SK-N-SH treated with all-trans-retinoic acid at 6 μM for 48 hours (cell line): Measurements from ENCODE around the gene MT1G.
A peak's percentile ranks its signal among the peaks of the same experiment; 100 is the strongest.

Source experiments
- ATAC-seq: fragments of 200-7000 bp; cut with Tn5 transposase; 3 replicates; pipeline ENCODE4 v1.9.1; 2020; ENCODE audit warnings: mild to moderate bottlenecking, moderate library complexity
- ARNTL ChIP-seq: fragments of 450-650 bp; formaldehyde crosslinking; IDR thresholded peaks from 2 replicates; pipeline ENCODE4 v1.5.0; 2020; ENCODE audit warnings: low read depth, mild to moderate bottlenecking, moderate library complexity, borderline replicate concordance
- CSDC2 ChIP-seq: fragments of 250-450 bp; sonication (Bioruptor Pico); IDR thresholded peaks from 2 replicates; pipeline ENCODE4 v1.5.0; 2020; ENCODE audit warnings: mild to moderate bottlenecking, moderate library complexity
- CSRNP3 ChIP-seq: fragments of 250-450 bp; sonication (Bioruptor Pico); IDR thresholded peaks from 2 replicates; pipeline ENCODE4 v1.5.1; 2021; ENCODE audit warnings: mild to moderate bottlenecking, moderate library complexity
- ESRRG ChIP-seq: fragments of 250-450 bp; sonication (Bioruptor Pico); IDR thresholded peaks from 2 replicates; pipeline ENCODE4 v1.6.1; 2021; ENCODE audit warnings: mild to moderate bottlenecking
- GLIS3 ChIP-seq: fragments of 250-450 bp; sonication (Bioruptor Pico); IDR thresholded peaks from 2 replicates; pipeline ENCODE4 v1.5.0; 2020; ENCODE audit warnings: mild to moderate bottlenecking, moderate library complexity
- OSR1 ChIP-seq: fragments of 250-450 bp; sonication (Bioruptor Pico); IDR thresholded peaks from 2 replicates; pipeline ENCODE4 v1.8.0; 2022; ENCODE audit warnings: moderate library complexity, mild to moderate bottlenecking, inconsistent platforms
- PATZ1 ChIP-seq: fragments of 250-450 bp; sonication (Bioruptor Pico); IDR thresholded peaks from 2 replicates; pipeline ENCODE4 v1.8.0; 2020; ENCODE audit warnings: mild to moderate bottlenecking, moderate library complexity, borderline replicate concordance
- POU6F1 ChIP-seq: fragments of 250-450 bp; sonication (Bioruptor Pico); IDR thresholded peaks from 2 replicates; pipeline ENCODE4 v1.8.0; 2021; ENCODE audit warnings: low read depth, mild to moderate bottlenecking, moderate library complexity, borderline replicate concordance
- PPARA ChIP-seq: fragments of 250-450 bp; sonication (Bioruptor Pico); IDR thresholded peaks from 2 replicates; pipeline ENCODE4 v1.5.0; 2020; ENCODE audit warnings: mild to moderate bottlenecking, borderline replicate concordance
- RARB ChIP-seq: fragments of 250-450 bp; sonication (Bioruptor Pico); IDR thresholded peaks from 2 replicates; pipeline ENCODE4 v1.8.0; 2021; ENCODE audit warnings: mild to moderate bottlenecking, moderate library complexity
- SNAI2 ChIP-seq: fragments of 250-450 bp; sonication (Bioruptor Pico); IDR thresholded peaks from 2 replicates; pipeline ENCODE4 v1.5.0; 2020; ENCODE audit warnings: mild to moderate bottlenecking, moderate library complexity
- TCF4 ChIP-seq: fragments of 250-450 bp; sonication (Bioruptor Pico); IDR thresholded peaks from 2 replicates; pipeline ENCODE4 v1.8.0; 2021; ENCODE audit warnings: mild to moderate bottlenecking, moderate library complexity, borderline replicate concordance
- TOX ChIP-seq: fragments of 250-450 bp; sonication (Bioruptor Pico); IDR thresholded peaks from 2 replicates; pipeline ENCODE4 v1.8.0; 2021; ENCODE audit warnings: mild to moderate bottlenecking, moderate library complexity, borderline replicate concordance
- ZFP3 ChIP-seq: fragments of 250-450 bp; sonication (Bioruptor Pico); IDR thresholded peaks from 2 replicates; pipeline ENCODE4 v1.5.0; 2020; ENCODE audit warnings: mild to moderate bottlenecking, moderate library complexity
- ZFP30 ChIP-seq: fragments of 450-650 bp; formaldehyde crosslinking; IDR thresholded peaks from 2 replicates; pipeline ENCODE4 v1.5.0; 2022; ENCODE audit warnings: mild to moderate bottlenecking, moderate library complexity
- ZNF565 ChIP-seq: fragments of 450-650 bp; formaldehyde crosslinking; conservative IDR thresholded peaks from 2 replicates; pipeline ENCODE4 v1.5.0; 2020; ENCODE audit warnings: low read depth, mild to moderate bottlenecking, moderate library complexity
- ZNF70 ChIP-seq: fragments of 450-650 bp; formaldehyde crosslinking; IDR thresholded peaks from 2 replicates; pipeline ENCODE4 v1.5.0; 2020; ENCODE audit warnings: mild to moderate bottlenecking, moderate library complexity
- ZNF8 ChIP-seq: fragments of 450-650 bp; formaldehyde crosslinking; IDR thresholded peaks from 2 replicates; pipeline ENCODE4 v1.5.0; 2020; ENCODE audit warnings: mild to moderate bottlenecking, moderate library complexity
- TF ChIP-seq, protein P1 (sequence below): fragments of 250-450 bp; sonication (Bioruptor Pico); IDR thresholded peaks from 2 replicates; pipeline ENCODE4 v1.5.0; 2020; ENCODE audit warnings: mild to moderate bottlenecking, moderate library complexity
- TF ChIP-seq, protein P2 (sequence below): fragments of 250-450 bp; sonication (Bioruptor Pico); IDR thresholded peaks from 2 replicates; pipeline ENCODE4 v1.5.1; 2020; ENCODE audit warnings: low read depth, mild to moderate bottlenecking, moderate library complexity

MT1G gene

GRCh38 chr16:56681939-56682702 lies 14.3 kb upstream of the MT1G start, which contains the start of gene MT1X:
MT1X (plus strand) TSS chr16:56682470; CDS start chr16:56682541, 71 bp downstream.
- TF ChIP-seq POU6F1 (no peak), SNAI2 (CRISPR knock-in tag) (no peak), ESRRG (CRISPR knock-in tag) (no peak), ZFP30 (CRISPR knock-in tag) (no peak), RARB (no peak), GLIS3 (CRISPR knock-in tag) (no peak), ZNF565 (CRISPR knock-in tag) (no peak), ZFP3 (no peak; the same call in 1 of the 2 replicates), CSRNP3 (CRISPR knock-in tag) (no peak), PATZ1 (CRISPR knock-in tag) (no peak), ZNF8 (no peak)
- TF ChIP-seq, protein P1, sequence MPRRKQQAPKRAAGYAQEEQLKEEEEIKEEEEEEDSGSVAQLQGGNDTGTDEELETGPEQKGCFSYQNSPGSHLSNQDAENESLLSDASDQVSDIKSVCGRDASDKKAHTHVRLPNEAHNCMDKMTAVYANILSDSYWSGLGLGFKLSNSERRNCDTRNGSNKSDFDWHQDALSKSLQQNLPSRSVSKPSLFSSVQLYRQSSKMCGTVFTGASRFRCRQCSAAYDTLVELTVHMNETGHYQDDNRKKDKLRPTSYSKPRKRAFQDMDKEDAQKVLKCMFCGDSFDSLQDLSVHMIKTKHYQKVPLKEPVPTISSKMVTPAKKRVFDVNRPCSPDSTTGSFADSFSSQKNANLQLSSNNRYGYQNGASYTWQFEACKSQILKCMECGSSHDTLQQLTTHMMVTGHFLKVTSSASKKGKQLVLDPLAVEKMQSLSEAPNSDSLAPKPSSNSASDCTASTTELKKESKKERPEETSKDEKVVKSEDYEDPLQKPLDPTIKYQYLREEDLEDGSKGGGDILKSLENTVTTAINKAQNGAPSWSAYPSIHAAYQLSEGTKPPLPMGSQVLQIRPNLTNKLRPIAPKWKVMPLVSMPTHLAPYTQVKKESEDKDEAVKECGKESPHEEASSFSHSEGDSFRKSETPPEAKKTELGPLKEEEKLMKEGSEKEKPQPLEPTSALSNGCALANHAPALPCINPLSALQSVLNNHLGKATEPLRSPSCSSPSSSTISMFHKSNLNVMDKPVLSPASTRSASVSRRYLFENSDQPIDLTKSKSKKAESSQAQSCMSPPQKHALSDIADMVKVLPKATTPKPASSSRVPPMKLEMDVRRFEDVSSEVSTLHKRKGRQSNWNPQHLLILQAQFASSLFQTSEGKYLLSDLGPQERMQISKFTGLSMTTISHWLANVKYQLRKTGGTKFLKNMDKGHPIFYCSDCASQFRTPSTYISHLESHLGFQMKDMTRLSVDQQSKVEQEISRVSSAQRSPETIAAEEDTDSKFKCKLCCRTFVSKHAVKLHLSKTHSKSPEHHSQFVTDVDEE (CRISPR knock-in tag), result no peak
- peak; percentile 99 for ATAC-seq

DNA sequence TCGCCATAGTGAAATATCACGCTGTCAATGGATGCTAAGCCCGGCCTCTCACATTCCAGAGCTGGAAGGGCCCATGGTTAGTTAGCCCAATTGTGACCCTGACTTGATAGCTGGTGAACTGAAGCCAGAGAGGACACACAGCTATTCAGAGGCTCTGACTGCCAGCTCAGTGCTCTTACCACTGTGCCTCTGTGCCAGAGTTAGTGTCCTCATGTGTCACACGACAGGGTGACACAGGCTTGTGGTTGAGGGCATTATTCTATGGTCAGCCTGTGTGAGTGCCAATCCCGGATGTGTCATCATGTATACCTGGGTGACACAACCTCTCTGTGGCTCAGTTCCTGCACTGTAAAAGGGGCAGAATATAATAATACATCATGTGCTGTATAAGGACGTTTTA lies 12.0 kb upstream of the MT1G start:
- ATAC-seq, result no peak

GRCh38 chr16:56679078-56679730 lies 11.3 kb upstream of the MT1G start:
- TF ChIP-seq ZFP30 (CRISPR knock-in tag) (no peak), PPARA (no peak), ZNF565 (CRISPR knock-in tag) (no peak), ZNF70 (CRISPR knock-in tag) (no peak)
- TF ChIP-seq, all 23 proteins: peak for 0
- no peak for ATAC-seq

More for the DNA sequence above, 12.0 kb upstream of the MT1G start:
- TF ChIP-seq, protein P2, sequence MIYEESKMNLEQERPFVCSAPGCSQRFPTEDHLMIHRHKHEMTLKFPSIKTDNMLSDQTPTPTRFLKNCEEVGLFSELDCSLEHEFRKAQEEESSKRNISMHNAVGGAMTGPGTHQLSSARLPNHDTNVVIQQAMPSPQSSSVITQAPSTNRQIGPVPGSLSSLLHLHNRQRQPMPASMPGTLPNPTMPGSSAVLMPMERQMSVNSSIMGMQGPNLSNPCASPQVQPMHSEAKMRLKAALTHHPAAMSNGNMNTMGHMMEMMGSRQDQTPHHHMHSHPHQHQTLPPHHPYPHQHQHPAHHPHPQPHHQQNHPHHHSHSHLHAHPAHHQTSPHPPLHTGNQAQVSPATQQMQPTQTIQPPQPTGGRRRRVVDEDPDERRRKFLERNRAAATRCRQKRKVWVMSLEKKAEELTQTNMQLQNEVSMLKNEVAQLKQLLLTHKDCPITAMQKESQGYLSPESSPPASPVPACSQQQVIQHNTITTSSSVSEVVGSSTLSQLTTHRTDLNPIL (CRISPR knock-in tag), result no peak
- TF ChIP-seq ZNF8 (no peak), TOX (CRISPR knock-in tag) (no peak)

DNA sequence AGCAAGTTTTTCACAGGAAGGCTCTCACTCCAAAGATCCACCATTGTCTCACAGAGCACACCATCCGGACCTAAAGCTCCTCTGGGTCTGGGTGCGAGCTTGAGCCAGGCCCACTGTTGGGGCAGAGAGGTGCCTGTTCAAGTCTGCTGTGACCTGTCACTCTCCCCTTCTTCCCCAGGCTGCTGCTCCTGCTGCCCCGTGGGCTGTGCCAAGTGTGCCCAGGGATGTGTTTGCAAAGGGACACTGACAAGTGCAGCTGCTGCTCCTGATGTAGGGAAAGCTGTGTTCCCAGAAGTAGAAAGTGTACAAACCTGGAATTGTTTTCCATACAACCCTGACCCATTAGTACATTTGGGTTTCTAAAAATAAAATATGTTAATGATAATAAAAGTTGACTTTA lies 9.6 kb upstream of the MT1G start:
- ATAC-seq, result no peak
- TF ChIP-seq SNAI2 (CRISPR knock-in tag) (no peak), ARNTL (CRISPR knock-in tag) (no peak), PPARA (no peak), GLIS3 (CRISPR knock-in tag) (no peak), TCF4 (CRISPR knock-in tag) (no peak), ZFP30 (CRISPR knock-in tag) (no peak), POU6F1 (no peak), ZFP3 (no peak), CSDC2 (CRISPR knock-in tag) (no peak), OSR1 (CRISPR knock-in tag) (no peak), ZNF70 (CRISPR knock-in tag) (no peak), RARB (no peak), CSRNP3 (CRISPR knock-in tag) (no peak)
- TF ChIP-seq, protein P2 (CRISPR knock-in tag), result no peak
